Measurements from ENCODE around the gene FUBP3.

DNA sequence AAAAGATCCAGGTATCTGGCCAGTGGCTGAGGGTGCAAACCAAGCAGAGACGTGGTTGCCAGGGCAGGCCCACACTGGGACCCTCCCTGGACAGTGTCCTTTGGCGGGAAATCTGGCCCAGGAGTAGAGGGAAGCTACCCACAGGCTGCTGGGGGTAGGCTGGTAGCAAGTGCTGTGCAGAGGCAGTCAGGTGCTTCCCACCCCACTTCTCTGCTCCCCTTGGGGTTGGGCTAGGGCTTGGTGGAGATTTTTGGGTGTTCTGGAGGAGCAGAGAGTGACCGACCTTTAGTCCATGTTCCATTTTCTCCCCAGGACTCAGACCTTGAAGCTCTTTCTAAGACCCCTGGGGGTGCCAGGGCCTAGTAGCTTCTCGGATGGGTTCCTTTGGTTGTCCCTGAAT, 90.6 kb downstream of the FUBP3 start:
- TF ChIP-seq, protein P1, sequence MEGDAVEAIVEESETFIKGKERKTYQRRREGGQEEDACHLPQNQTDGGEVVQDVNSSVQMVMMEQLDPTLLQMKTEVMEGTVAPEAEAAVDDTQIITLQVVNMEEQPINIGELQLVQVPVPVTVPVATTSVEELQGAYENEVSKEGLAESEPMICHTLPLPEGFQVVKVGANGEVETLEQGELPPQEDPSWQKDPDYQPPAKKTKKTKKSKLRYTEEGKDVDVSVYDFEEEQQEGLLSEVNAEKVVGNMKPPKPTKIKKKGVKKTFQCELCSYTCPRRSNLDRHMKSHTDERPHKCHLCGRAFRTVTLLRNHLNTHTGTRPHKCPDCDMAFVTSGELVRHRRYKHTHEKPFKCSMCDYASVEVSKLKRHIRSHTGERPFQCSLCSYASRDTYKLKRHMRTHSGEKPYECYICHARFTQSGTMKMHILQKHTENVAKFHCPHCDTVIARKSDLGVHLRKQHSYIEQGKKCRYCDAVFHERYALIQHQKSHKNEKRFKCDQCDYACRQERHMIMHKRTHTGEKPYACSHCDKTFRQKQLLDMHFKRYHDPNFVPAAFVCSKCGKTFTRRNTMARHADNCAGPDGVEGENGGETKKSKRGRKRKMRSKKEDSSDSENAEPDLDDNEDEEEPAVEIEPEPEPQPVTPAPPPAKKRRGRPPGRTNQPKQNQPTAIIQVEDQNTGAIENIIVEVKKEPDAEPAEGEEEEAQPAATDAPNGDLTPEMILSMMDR (IDR thresholded peaks at IDR 0.05), result no peak
- no peak for TF ChIP-seq POLR2A (IDR thresholded peaks at IDR 0.05)

Measured in adrenal gland (tissue), 5 donors.